Lung (tissue), 12 donors: Measurements from ENCODE around the gene UNC80. TPM values are rescaled to one million over a fixed set of nuclear protein-coding genes. Genes with fewer than 3 reads are reported as not detected.

Experiments used
- ATAC-seq: fragments of 200-7000 bp; cut with Tn5 transposase; one replicate; pipeline ENCODE4 v1.9.1; 2020; ENCODE audit warnings: moderate number of reproducible peaks; ENCODE audit not compliant: insufficient read depth, low FRiP score
- DNase-seq, 3 donors: peaks; one replicate each; pipeline ENCODE4 v3.0.0-alpha.2; 2013 to 2017
- H3K27ac ChIP-seq, 2 donors: one replicate each; pipeline ENCODE4 v1.5.1; 2013; ENCODE audit warnings: mild to moderate bottlenecking in 2 of 2, moderate library complexity in 2 of 2, control low read depth in 1 of 2, inconsistent platforms in 1 of 2, low read depth in 1 of 2, low read length in 1 of 2
- H3K27me3 ChIP-seq, 3 donors: one replicate each; pipeline ENCODE4 v1.5.1; 2013; ENCODE audit warnings: low read length in 2 of 3; ENCODE audit not compliant: control insufficient read depth in 3 of 3, insufficient read depth in 3 of 3
- H3K36me3 ChIP-seq, 4 donors: one replicate each; pipeline ENCODE4 v1.5.1; 2013; ENCODE audit warnings: low read length in 4 of 4, mild to moderate bottlenecking in 1 of 4, moderate library complexity in 1 of 4; ENCODE audit not compliant: control insufficient read depth in 4 of 4, insufficient read depth in 4 of 4
- H3K4me1 ChIP-seq, 5 donors: one replicate each; pipeline ENCODE4 v1.5.1; 2013; ENCODE audit warnings: low read length in 5 of 5, mild to moderate bottlenecking in 2 of 5, moderate library complexity in 1 of 5; ENCODE audit not compliant: control insufficient read depth in 5 of 5, insufficient read depth in 5 of 5
- H3K4me3 ChIP-seq: one replicate; pipeline ENCODE4 v1.5.1; 2013; ENCODE audit warnings: mild to moderate bottlenecking, control low read depth, moderate library complexity
- H3K9ac ChIP-seq, 2 donors: one replicate each; pipeline ENCODE4 v1.5.1; 2013; ENCODE audit warnings: low read length in 2 of 2, control low read depth in 1 of 2; ENCODE audit not compliant: insufficient read depth in 1 of 2
- H3K9me3 ChIP-seq, 4 donors: one replicate each; pipeline ENCODE4 v1.5.1; 2013; ENCODE audit warnings: low read length in 3 of 4, mild to moderate bottlenecking in 1 of 4, moderate library complexity in 1 of 4; ENCODE audit not compliant: control insufficient read depth in 4 of 4, insufficient read depth in 3 of 4
- WGBS, 2 donors: extraction: QIAGEN DNeasy Blood & Tissue Kit; methylation state at CpG; one replicate each; pipeline ENCODE4 v1.1.7; 2013; 5-methylcytosine and 5-hydroxymethylcytosine counted together
- polyA plus RNA-seq, 2 donors: library from polyadenylated mRNA; stranded (reverse); fragments of 200-250 nt; gene quantifications; one replicate each; pipeline ENCODE4 v1.2.1, GENCODE V29; 2013
- total RNA-seq, 2 donors: library from RNA; depleted of rRNA in 1 of 2; stranded (reverse); fragments of >200 nt in 1 of 2; gene quantifications; one replicate each; pipeline ENCODE4 v1.2.1, GENCODE V29; 2014 to 2021
- TF ChIP-seq, protein P1 (sequence below): IDR thresholded peaks from 2 replicates; pipeline ENCODE4 v1.5.1; 2012; ENCODE audit warnings: mild to moderate bottlenecking; ENCODE audit errors: control extremely low read depth, extremely low read depth
- donor health status: control.
- donor health status: control.
- donor health status: Bipolar disorder and iron deficiency.
- donor health status: healthy.
- donor health status: DM: yes; HTN: yes; CAD: no.

UNC80 gene
- total and polyA plus RNA-seq, 4 donors = under 0.01 to 2.2 (median 0.03) TPM

- ATAC-seq (no peak), DNase-seq (no peak)
- Histone ChIP-seq H3K9ac (no peak overlapping the region), H3K27me3 (no peaks in the 10 kb centered on the region), H3K4me1 (peaks cover 0 to 1% (median 0%) of the 10 kb centered on the region in 5 donors), H3K27ac (no peak overlapping the region), H3K9me3 (no peaks in the 10 kb centered on the region), H3K4me3 (no peak overlapping the region), H3K36me3 (no peaks in the 10 kb centered on the region)
- TF ChIP-seq, protein P1, sequence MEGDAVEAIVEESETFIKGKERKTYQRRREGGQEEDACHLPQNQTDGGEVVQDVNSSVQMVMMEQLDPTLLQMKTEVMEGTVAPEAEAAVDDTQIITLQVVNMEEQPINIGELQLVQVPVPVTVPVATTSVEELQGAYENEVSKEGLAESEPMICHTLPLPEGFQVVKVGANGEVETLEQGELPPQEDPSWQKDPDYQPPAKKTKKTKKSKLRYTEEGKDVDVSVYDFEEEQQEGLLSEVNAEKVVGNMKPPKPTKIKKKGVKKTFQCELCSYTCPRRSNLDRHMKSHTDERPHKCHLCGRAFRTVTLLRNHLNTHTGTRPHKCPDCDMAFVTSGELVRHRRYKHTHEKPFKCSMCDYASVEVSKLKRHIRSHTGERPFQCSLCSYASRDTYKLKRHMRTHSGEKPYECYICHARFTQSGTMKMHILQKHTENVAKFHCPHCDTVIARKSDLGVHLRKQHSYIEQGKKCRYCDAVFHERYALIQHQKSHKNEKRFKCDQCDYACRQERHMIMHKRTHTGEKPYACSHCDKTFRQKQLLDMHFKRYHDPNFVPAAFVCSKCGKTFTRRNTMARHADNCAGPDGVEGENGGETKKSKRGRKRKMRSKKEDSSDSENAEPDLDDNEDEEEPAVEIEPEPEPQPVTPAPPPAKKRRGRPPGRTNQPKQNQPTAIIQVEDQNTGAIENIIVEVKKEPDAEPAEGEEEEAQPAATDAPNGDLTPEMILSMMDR = no peak
- WGBS, 2 donors = 74 to 77% methylated on average over 1 of the region's 1 CpG
These were observed 33.7 kb downstream of the UNC80 start for GRCh38 chr2:209805351-209805750.

- no peak for ATAC-seq
These were observed 34.7 kb downstream of the UNC80 start for GRCh38 chr2:209806318-209806717.

GRCh38 chr2:209808521-209808920 lies 36.9 kb downstream of the UNC80 start:
- H3K4me3 ChIP-seq = no peak overlapping the region
- no peaks in the 10 kb centered on the region for H3K9me3 ChIP-seq
- H3K27me3 ChIP-seq = no peaks in the 10 kb centered on the region
- TF ChIP-seq, protein P1 = no peak
- H3K27ac ChIP-seq = no peak overlapping the region
- ATAC-seq (no peak), DNase-seq (no peak)
- H3K4me1 ChIP-seq = peaks cover 0 to 4% (median 0%) of the 10 kb centered on the region in 5 donors
- no peak overlapping the region for H3K9ac ChIP-seq
- H3K36me3 ChIP-seq = no peaks in the 10 kb centered on the region
- 97 to 98% methylated on average over 23 to 24 of the region's 24 CpGs for WGBS, 2 donors

More at GRCh38 chr2:209806318-209806717, 34.7 kb downstream of the UNC80 start:
- no peak for DNase-seq
- Histone ChIP-seq H3K27me3 (no peaks in the 10 kb centered on the region), H3K36me3 (no peaks in the 10 kb centered on the region), H3K27ac (no peak overlapping the region), H3K9me3 (no peaks in the 10 kb centered on the region), H3K4me3 (no peak overlapping the region), H3K9ac (no peak overlapping the region), H3K4me1 (peaks cover 0 to 4% (median 0%) of the 10 kb centered on the region in 5 donors)
- WGBS, 2 donors = 62 to 64% methylated on average over 3 of the region's 3 CpGs
- TF ChIP-seq, protein P1 = no peak

- DNase-seq (no peak), ATAC-seq (no peak)
- TF ChIP-seq, protein P1 = no peak
- Histone ChIP-seq H3K27me3 (no peaks in the 10 kb centered on the region), H3K4me3 (no peak overlapping the region), H3K9me3 (no peaks in the 10 kb centered on the region), H3K36me3 (no peaks in the 10 kb centered on the region), H3K4me1 (peaks cover 0 to 4% (median 0%) of the 10 kb centered on the region in 5 donors), H3K9ac (no peak overlapping the region), H3K27ac (no peak overlapping the region)
- 98% methylated on average over 20 of the region's 20 CpGs for WGBS, 2 donors
These were observed 37.6 kb downstream of the UNC80 start for GRCh38 chr2:209809256-209809655.
